ENCODE data around the gene MMD2.
A peak's percentile ranks its signal among the peaks of the same experiment; 100 is the strongest.
"Not testable (repeated sequence)": the region's sequence is repeated elsewhere in the genome, so short reads cannot be mapped to it uniquely, and the experiment has no call there.

MMD2 gene

DNA sequence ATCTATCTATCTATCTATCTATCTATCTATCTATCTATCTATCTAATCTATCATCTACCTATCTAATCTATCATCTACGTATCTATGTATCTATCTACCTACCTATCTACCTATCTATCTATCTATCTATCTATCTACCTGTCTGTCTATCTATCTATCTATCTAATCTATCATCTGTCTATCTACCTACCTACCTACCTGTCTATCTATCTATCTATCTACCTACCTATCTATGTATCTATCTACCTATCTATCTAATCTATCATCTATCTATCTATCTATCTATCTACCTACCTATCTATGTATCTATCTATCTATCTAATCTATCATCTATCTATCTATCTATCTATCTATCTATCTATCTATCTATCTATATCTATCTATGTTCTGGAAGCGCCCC lies 67.5 kb downstream of the MMD2 start:
- not testable (repeated sequence) for H3K9me3 Mint-ChIP-seq, H3K27ac Mint-ChIP-seq, ATAC-seq, H3K4me1 Mint-ChIP-seq, H3K36me3 Mint-ChIP-seq, H3K4me3 Mint-ChIP-seq
- peaks cover 53% of the 10 kb centered on the region for H3K27me3 Mint-ChIP-seq

DNA sequence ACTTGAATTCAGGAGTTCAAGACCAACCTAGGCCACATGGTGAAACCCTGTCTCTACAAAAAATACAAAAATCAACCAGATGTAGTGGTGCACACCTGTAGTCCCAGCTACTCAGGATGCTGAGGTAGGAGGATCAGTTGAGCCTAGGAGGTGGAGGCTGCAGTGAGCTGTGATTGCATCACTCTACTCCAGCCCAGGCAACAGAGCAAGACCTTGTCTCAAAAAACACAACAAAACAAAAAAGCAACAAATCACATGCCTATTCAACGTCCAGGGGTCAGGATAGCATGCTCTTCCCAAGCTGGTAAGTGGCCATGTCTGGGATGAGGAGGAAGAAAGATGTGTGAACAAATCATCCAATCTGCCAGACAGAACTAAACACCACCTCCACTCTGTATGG lies 69.3 kb downstream of the MMD2 start:
- no peak overlapping the region for H3K4me3 Mint-ChIP-seq
- peaks cover 70% of the 10 kb centered on the region for H3K27me3 Mint-ChIP-seq
- H3K27ac Mint-ChIP-seq: no peak overlapping the region
- H3K36me3 Mint-ChIP-seq: no peaks in the 10 kb centered on the region
- no peak for ATAC-seq
- H3K4me1 Mint-ChIP-seq: no peaks in the 10 kb centered on the region
- H3K9me3 Mint-ChIP-seq: peaks cover 8% of the 10 kb centered on the region

DNA sequence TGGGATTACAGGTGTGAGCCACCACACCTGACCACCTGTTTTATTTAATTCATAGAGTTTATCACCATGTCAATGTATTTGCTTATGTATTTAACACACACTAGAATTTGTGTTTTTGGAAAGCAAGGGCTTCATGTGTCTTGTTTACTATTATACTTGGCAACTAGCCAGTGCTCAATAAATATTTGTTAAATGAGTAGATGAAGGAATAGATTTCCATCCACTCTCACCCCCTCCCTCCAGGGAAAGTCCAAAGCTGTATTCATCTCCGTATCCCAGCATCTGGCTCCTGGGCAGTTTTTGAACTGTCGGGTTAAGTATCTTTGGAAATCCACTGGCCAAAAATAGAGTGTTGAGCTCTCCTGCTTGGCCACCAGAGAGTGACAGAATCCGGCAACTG lies 70.8 kb downstream of the MMD2 start:
- no peak for ATAC-seq
- H3K4me3 Mint-ChIP-seq: no peak overlapping the region
- H3K27ac Mint-ChIP-seq: no peak overlapping the region
- H3K27me3 Mint-ChIP-seq: peaks cover 82% of the 10 kb centered on the region
- peaks cover 4% of the 10 kb centered on the region for H3K9me3 Mint-ChIP-seq
- H3K36me3 Mint-ChIP-seq: no peaks in the 10 kb centered on the region
- peaks cover 5% of the 10 kb centered on the region for H3K4me1 Mint-ChIP-seq

DNA sequence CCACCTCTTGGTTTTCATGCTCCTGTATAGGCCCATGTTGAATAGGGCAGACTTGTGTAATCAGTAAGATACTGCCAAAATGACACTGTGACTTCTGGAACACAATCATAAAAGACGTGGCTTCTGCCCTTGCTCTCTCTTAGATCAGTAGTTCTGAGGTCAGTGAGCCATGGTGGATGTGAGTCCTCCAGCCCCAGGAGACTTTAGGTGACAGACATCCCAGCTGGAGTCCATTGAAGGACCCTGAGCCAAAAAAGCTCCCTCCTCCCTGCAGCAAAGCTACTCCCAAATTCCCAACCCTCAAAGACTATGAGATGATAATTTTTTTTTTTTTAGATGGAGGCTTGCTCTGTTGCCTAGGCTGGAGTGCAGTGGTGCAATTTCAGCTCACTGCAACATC lies 72.3 kb downstream of the MMD2 start:
- Mint-ChIP-seq H3K4me1 (peaks cover 16% of the 10 kb centered on the region), H3K36me3 (no peaks in the 10 kb centered on the region), H3K27ac (no peak overlapping the region), H3K27me3 (peaks cover 91% of the 10 kb centered on the region), H3K9me3 (peaks cover 4% of the 10 kb centered on the region), H3K4me3 (no peak overlapping the region)
- ATAC-seq: no peak

DNA sequence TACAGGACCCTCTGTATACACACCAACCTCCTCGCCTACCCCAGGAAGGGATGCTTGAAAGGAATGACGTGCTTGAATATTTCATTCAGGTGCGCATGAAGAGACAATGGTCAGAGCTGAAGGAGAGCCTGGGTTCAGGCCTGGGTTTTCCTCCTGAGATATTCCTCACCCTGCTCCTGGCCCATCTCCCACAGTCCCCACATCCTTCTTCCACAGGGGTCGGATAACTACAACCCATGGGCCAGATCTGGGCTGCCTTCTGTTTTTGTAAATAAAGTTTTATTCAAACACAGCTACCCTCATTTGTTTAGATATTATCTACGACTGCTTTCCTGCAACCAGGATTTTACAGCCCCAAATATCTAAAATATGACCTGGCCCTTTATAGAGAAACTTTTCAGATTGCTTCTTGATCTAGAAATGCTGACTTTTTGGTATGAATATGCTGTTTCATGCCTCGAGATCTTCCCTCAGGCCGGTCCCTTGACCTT lies 73.6 kb downstream of the MMD2 start:
- ATAC-seq: no peak
- Mint-ChIP-seq H3K27me3 (peaks cover 86% of the 10 kb centered on the region), H3K4me1 (peaks cover 16% of the 10 kb centered on the region), H3K9me3 (no peaks in the 10 kb centered on the region), H3K27ac (no peak overlapping the region), H3K36me3 (no peaks in the 10 kb centered on the region), H3K4me3 (no peak overlapping the region)

DNA sequence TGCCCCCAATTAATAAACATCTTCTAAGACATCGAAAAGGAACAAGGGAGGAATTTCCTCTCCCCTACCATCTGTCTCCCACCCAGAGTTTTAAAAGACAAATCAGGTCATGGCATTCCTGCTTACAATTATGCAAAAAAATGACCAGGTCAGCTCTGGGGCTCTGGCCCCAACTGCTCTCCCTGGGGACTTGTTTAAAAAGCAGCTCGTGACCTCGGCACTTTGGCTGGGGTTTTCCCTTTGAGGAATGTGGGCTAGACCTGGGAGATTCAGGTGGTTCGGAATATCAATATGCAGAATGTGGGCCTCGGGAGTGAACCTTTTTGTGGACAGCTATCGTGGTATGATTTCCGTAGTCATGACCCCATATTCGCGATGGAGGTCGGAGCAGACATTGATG lies 74.8 kb downstream of the MMD2 start:
- Mint-ChIP-seq H3K36me3 (no peaks in the 10 kb centered on the region), H3K4me3 (no peak overlapping the region), H3K4me1 (peaks cover 16% of the 10 kb centered on the region), H3K27me3 (peaks cover 82% of the 10 kb centered on the region), H3K27ac (no peak overlapping the region), H3K9me3 (no peaks in the 10 kb centered on the region)
- no peak for ATAC-seq

DNA sequence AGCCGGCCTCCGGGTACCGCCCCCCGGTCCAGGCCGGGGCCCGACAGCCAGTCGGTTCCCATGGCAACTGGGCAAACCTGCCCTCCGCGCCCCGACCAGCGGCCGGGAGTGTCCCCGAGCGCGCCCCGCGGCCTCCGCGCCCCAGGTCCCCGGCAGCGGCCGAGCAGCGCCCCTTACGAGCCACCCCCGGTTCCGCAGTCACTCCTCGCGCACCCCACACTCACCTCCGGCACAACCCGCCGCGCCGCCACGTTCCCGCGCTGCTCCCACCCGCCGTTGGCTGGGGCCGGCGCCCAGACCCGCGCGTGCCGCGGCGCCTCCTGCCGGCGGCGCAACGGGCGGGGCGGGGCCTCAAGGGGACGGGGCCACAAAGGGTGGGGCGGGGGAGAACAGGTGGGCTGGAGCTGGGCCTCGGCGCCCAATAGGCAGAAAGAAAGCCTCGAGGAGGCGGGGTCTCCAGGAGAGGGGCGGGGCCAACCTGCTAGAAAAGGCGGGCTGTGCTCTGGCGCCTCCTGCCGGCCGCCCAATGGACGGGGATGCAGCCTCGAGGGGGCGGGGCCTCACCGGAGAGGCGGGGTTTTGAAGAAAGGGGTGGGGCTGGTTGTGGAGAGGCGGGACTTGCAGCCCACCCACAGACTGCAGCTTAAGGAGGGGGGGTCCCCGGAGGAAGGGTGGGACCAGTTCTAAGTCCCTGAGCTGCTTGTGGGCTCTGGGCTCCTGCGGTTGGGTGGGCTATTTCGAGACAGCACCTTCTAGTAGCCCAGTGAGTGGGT lies 75.4 kb downstream of the MMD2 start, which contains the start of gene RADIL:
TSS of gene RADIL (minus strand) at position 345 of the 773 bp plus-strand sequence. CDS start 5,577 bp downstream, outside the sequence.
- Mint-ChIP-seq H3K27me3 (peaks cover 82% of the 10 kb centered on the region), H3K4me3 (no peak within 1 kb of the TSS), H3K36me3 (no peaks in the 10 kb centered on the region), H3K4me1 (peaks cover 16% of the 10 kb centered on the region), H3K27ac (no peak within 1 kb of the TSS), H3K9me3 (no peaks in the 10 kb centered on the region)
- ATAC-seq: peak; percentile 75

DNA sequence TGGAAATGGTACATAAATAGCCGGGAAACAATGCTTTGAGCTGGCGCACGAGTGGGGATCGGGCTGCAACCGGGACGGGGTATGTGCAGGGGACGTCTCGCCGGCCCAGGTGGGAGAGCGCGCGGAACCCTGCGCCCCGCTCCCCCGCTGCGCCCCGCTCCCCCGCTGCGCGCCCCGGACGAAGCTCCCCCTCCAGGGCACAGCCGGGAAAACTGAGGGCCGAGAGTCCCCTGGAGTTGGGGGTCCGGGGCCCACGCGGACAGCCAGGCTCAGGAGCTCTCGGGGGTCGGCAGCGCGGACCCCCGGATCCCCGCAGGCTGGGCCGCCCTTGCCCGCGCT lies 76.0 kb downstream of the MMD2 start:
- Mint-ChIP-seq H3K4me1 (peaks cover 16% of the 10 kb centered on the region), H3K36me3 (no peaks in the 10 kb centered on the region), H3K4me3 (no peak overlapping the region), H3K27me3 (peaks cover 82% of the 10 kb centered on the region), H3K9me3 (no peaks in the 10 kb centered on the region), H3K27ac (no peak overlapping the region)
- ATAC-seq: peak; percentile 40

DNA sequence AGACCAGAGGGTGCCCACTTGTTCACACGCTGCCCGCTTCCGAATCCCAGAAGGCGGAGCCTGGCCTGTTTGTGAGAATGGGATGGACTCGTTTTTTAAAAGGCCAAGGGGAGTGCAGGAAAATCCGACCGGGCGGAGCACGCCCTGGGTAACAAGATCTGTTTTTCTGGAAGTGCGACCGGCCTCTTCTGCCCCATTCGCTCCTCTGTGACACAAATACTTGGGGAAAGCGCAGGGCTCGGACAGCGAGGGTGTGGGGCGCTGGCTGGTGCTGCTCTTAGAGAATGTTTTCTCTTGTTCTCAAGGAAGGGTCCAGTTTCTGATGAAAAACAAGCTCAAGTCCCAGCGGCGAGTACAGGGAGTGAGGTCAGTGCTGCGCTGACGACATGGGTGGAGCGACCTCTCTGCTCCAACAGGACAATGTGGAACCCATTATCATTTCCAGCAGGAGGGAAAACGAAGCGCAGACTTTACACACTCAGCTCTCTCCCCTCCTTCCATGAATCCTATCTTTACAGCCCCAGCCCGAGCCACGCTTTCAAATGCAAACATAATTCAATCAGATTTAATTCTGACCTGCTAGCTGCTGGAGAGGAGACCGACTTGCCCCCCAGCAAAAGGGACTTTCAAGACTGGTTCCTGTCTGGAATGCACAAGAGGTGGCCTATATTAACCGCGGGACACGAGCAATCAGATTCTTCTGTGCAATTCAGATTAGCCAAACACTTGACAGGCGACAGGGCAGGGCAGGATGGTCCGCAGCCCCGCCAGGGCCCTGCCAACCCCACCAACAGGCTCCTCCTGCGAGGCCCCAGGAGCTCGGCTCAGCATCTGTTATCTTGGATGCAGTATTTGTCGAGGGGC lies 76.6 kb downstream of the MMD2 start:
- Mint-ChIP-seq H3K36me3 (no peaks in the 10 kb centered on the region), H3K9me3 (no peaks in the 10 kb centered on the region), H3K27me3 (peaks cover 82% of the 10 kb centered on the region), H3K4me1 (peaks cover 16% of the 10 kb centered on the region), H3K27ac (no peak overlapping the region), H3K4me3 (no peak overlapping the region)
- ATAC-seq: no peak

DNA sequence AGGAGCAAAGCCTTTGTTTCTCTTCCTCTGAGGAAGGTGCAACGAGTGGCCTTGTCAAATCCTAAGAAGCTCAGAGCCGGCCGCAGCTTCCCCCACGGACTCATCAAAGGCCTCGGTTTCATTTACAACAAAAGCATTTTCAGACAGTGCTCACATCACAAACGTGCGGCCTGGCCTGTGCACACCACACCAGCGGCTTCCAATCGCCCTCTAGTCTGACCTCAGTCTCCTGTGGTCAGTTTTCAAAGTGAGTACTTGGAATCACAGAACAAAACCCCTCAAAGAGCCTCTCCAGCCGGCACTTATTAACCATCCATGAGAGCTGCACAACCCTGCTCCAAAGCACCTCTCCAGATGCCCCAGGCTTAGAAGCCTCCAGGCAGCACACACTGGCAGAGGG lies 78.8 kb downstream of the MMD2 start:
- Mint-ChIP-seq H3K27me3 (peaks cover 73% of the 10 kb centered on the region), H3K9me3 (no peaks in the 10 kb centered on the region), H3K4me1 (peaks cover 16% of the 10 kb centered on the region), H3K4me3 (no peak overlapping the region), H3K27ac (no peak overlapping the region), H3K36me3 (no peaks in the 10 kb centered on the region)
- no peak for ATAC-seq

DNA sequence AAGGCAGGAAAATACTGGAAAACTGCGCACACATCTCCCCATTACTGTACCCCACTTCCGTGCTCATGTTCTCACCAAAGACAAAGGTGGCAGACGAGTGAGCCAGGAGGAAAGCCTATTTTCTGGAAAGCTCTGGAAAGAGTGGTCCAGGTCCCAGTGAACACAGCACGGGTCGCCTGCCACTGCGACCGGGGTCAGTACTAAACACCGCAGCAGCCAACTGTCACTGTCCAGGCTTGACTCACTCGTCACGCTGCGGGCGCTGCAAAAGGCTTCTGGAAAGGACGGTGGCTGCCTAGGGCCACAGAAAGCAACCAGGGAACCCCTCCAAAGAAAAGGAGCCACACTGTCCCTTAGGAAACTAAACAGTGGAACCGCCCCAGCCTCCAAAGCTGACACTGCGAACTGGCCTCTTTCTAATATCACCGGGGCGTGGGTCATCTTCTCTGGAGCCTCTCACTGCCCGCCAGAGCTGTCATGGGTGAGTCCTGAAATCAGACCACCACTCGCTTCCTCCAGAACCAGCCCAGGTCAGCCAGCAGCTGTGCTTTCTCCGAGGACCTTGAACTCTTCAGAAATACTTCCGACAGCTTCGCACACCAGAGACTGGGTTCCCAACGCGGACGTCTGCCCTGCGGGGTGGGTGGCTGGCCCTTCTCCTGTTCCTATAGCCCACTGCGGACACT lies 79.4 kb downstream of the MMD2 start:
- Mint-ChIP-seq H3K9me3 (no peaks in the 10 kb centered on the region), H3K36me3 (no peaks in the 10 kb centered on the region), H3K27me3 (peaks cover 66% of the 10 kb centered on the region), H3K27ac (no peak overlapping the region), H3K4me3 (no peak overlapping the region), H3K4me1 (peaks cover 16% of the 10 kb centered on the region)
- no peak for ATAC-seq

DNA sequence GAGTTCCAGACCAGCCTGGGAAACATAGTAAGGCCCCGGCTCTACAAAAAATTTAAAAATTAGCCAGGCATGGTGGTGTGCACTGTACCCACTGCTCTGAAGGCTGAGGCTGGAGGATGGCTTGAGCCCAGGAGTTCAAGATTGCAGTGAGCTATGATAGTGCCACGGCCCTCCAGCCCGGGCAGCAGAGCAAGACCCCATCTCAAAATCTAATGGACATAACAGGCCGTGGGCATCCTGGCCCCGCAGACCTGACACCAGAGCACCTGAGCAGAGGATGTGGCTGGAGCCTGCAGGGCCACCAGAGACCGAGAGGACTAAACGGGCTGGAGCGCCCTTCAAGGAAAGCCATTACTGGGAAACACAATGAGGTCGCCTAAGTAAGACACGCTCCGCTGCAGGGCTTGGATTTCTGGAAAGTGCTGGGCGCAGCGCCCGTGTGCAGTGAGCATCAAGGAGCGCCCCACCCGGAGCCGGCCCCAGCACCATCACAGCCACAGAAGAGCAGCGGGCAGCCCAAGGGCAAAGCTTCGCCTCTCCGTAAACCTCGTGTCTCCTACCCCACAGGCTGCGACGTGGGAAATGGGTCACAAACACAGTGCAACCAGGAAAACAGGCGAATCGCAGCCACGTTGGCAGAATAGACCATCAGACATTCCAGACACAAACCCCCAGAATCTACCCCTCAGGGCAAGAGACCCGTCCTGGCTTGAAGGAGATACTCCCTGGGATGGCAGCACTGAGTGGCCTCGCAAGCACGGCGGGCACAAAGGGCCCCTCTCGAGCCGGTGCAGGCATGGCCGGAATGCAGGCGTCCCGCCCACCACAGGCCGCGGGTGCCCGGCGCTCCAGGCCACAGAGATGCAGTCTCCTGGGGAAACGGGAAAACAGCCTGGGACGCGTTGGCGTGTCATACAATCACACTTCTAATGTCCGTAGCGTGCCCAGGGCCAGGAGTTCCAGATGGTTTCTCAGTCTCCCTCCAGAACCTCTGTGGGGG lies 80.4 kb downstream of the MMD2 start:
- Mint-ChIP-seq H3K9me3 (no peaks in the 10 kb centered on the region), H3K4me1 (peaks cover 11% of the 10 kb centered on the region), H3K27me3 (peaks cover 63% of the 10 kb centered on the region), H3K4me3 (no peak overlapping the region), H3K36me3 (no peaks in the 10 kb centered on the region), H3K27ac (no peak overlapping the region)
- no peak for ATAC-seq

DNA sequence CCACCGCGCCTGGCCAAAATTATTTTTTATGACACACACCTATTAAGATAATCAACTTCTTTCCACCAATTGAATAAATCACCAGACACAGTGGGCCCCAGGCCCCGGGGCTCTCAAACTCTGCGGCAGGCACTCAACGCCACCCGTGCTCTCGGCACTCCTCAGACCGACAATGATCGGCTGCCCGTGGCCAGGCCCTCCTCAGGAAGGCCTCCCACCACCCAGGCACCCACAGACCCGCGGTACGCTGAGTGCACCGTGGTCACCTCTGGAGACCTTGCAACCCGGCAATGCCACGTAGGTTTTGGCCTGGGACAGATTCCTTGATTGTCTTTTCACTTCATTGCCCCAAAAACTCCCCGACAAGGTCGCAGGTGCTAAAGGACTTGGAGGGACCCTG lies 82.4 kb downstream of the MMD2 start:
- H3K9me3 Mint-ChIP-seq: no peaks in the 10 kb centered on the region
- peaks cover 69% of the 10 kb centered on the region for H3K27me3 Mint-ChIP-seq
- H3K36me3 Mint-ChIP-seq: no peaks in the 10 kb centered on the region
- ATAC-seq: no peak
- no peaks in the 10 kb centered on the region for H3K4me1 Mint-ChIP-seq
- H3K4me3 Mint-ChIP-seq: no peak overlapping the region
- no peak overlapping the region for H3K27ac Mint-ChIP-seq

DNA sequence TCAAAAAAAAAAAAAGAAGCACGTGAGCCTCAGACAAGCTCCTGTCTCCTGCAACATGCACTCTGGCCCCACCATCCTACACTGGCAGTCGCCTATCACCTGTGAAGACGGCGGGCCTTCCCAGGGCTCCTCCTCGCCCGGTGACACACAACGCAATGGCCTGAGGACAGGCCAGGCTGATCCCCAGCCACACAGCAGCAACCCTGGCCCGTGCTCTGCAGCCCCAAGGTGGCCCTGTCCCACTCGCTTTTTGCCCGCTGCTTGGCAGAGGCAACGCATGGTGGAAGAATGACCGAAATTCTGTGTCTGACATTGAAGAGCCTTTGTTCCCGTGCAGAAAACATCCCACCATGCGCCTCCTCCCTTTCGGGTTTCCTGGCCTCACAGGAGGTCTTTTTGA lies 83.6 kb downstream of the MMD2 start:
- Mint-ChIP-seq H3K27me3 (peaks cover 75% of the 10 kb centered on the region), H3K9me3 (no peaks in the 10 kb centered on the region)

More for the DNA sequence above, 83.6 kb downstream of the MMD2 start:
- H3K36me3 Mint-ChIP-seq: no peaks in the 10 kb centered on the region
- H3K27ac Mint-ChIP-seq: no peak overlapping the region
- no peak for ATAC-seq
- no peaks in the 10 kb centered on the region for H3K4me1 Mint-ChIP-seq
- H3K4me3 Mint-ChIP-seq: no peak overlapping the region

Data from stimulated activated memory B cell treated with anti-CD40 and anti-IgM and Interleukin-4, amounts not matched to agents 10 μg/mL and 1 μg/mL and 100 μg/mL, for 72 hours (primary cell).